Liver (tissue), 9 donors: Measurements from ENCODE around the gene NBEA. TPM values are rescaled to one million over a fixed set of nuclear protein-coding genes. Genes with fewer than 3 reads are reported as not detected.

Experiments
- DNase-seq: peaks from one replicate; pipeline ENCODE4 v3.0.0-alpha.2; 2017; ENCODE audit warnings: low spot score
- H3K27ac ChIP-seq, 2 donors: one replicate each; pipeline ENCODE4 v1.7.0; 2013; ENCODE audit warnings: inconsistent platforms in 2 of 2, low read length in 2 of 2, control low read depth in 1 of 2, low read depth in 1 of 2, mild to moderate bottlenecking in 1 of 2
- H3K27me3 ChIP-seq, 4 donors: one replicate each; pipeline versions ENCODE4 v1.6.1 to v1.7.0; 2013; ENCODE audit warnings: low read length in 3 of 4, inconsistent platforms in 1 of 4, mild to moderate bottlenecking in 1 of 4, moderate library complexity in 1 of 4; ENCODE audit not compliant: control insufficient read depth in 4 of 4, insufficient read depth in 4 of 4
- H3K36me3 ChIP-seq, 4 donors: one replicate each; pipeline versions ENCODE4 v1.6.1 to v1.7.0; 2013; ENCODE audit warnings: low read length in 3 of 4, mild to moderate bottlenecking in 3 of 4, low read depth in 1 of 4, moderate library complexity in 1 of 4; ENCODE audit not compliant: control insufficient read depth in 4 of 4, insufficient read depth in 3 of 4
- H3K4me1 ChIP-seq, 4 donors: one replicate each; pipeline versions ENCODE4 v1.6.1 to v1.7.0; 2013; ENCODE audit warnings: low read length in 3 of 4, mild to moderate bottlenecking in 3 of 4, moderate library complexity in 1 of 4; ENCODE audit not compliant: control insufficient read depth in 4 of 4, insufficient read depth in 4 of 4
- H3K4me3 ChIP-seq, 3 donors: one replicate each; pipeline versions ENCODE4 v1.6.1 to v1.7.0; 2013; ENCODE audit warnings: low read length in 3 of 3, control low read depth in 1 of 3, low read depth in 1 of 3, mild to moderate bottlenecking in 1 of 3
- H3K9ac ChIP-seq, 2 donors: one replicate each; pipeline ENCODE4 v1.7.0; 2013; ENCODE audit warnings: low read length in 2 of 2, mild to moderate bottlenecking in 2 of 2, moderate library complexity in 2 of 2, control low read depth in 1 of 2, low read depth in 1 of 2
- H3K9me3 ChIP-seq, 4 donors: one replicate each; pipeline versions ENCODE4 v1.6.1 to v1.7.0; 2013; ENCODE audit warnings: low read length in 3 of 4; ENCODE audit not compliant: control insufficient read depth in 4 of 4
- EGR1 ChIP-seq, 2 donors: IDR thresholded peaks; 2 replicates each; pipeline ENCODE4 v1.6.1; 2016 to 2018; ENCODE audit warnings: antibody characterized with exemption in 2 of 2, low read depth in 2 of 2
- FOXA1 ChIP-seq: IDR thresholded peaks from 2 replicates; pipeline ENCODE4 v1.6.1; 2016; ENCODE audit warnings: antibody characterized with exemption
- FOXA2 ChIP-seq: IDR thresholded peaks from 2 replicates; pipeline ENCODE4 v1.6.1; 2016; ENCODE audit warnings: antibody characterized with exemption
- GABPA ChIP-seq, 2 donors: IDR thresholded peaks in 1 of 2; conservative IDR thresholded peaks in 1 of 2; 2 replicates each; pipeline ENCODE4 v1.6.1; 2016; ENCODE audit warnings: antibody characterized with exemption in 2 of 2, mild to moderate bottlenecking in 1 of 2, moderate library complexity in 1 of 2
- HNF4A ChIP-seq, 2 donors: conservative IDR thresholded peaks; 2 replicates each; pipeline ENCODE4 v1.6.1; 2016; ENCODE audit warnings: antibody characterized with exemption in 2 of 2, mild to moderate bottlenecking in 2 of 2
- HNF4G ChIP-seq: IDR thresholded peaks from 2 replicates; pipeline ENCODE4 v1.6.1; 2016; ENCODE audit warnings: antibody characterized with exemption
- JUND ChIP-seq, 2 donors: IDR thresholded peaks; 2 replicates each; pipeline ENCODE4 v1.6.1; 2016; ENCODE audit warnings: antibody characterized with exemption in 2 of 2
- NR2F2 ChIP-seq: IDR thresholded peaks from 2 replicates; pipeline ENCODE4 v1.6.1; 2016; ENCODE audit warnings: antibody characterized with exemption
- RAD21 ChIP-seq, 2 donors: IDR thresholded peaks; 2 replicates each; pipeline ENCODE4 v1.6.1; 2016; ENCODE audit warnings: antibody characterized with exemption in 2 of 2, mild to moderate bottlenecking in 2 of 2
- RXRA ChIP-seq, 2 donors: IDR thresholded peaks; 2 replicates each; pipeline ENCODE4 v1.6.1; 2017 to 2018; ENCODE audit warnings: antibody characterized with exemption in 2 of 2, mild to moderate bottlenecking in 1 of 2
- SP1 ChIP-seq: IDR thresholded peaks from 2 replicates; pipeline ENCODE4 v1.6.1; 2018; ENCODE audit warnings: antibody characterized with exemption, mild to moderate bottlenecking
- TAF1 ChIP-seq: conservative IDR thresholded peaks from 2 replicates; pipeline ENCODE4 v1.6.1; 2016; ENCODE audit warnings: antibody characterized with exemption, mild to moderate bottlenecking
- YY1 ChIP-seq: IDR thresholded peaks from 2 replicates; pipeline ENCODE4 v1.6.1; 2016; ENCODE audit warnings: antibody characterized with exemption, mild to moderate bottlenecking
- WGBS: extraction: QIAGEN DNeasy Blood & Tissue Kit; methylation state at CpG from one replicate; pipeline ENCODE4 v1.1.7; 2013; 5-methylcytosine and 5-hydroxymethylcytosine counted together
- polyA plus RNA-seq, 2 donors: library from polyadenylated mRNA; stranded (reverse) in 1 of 2; unstranded in 1 of 2; fragments of 200-250 nt in 1 of 2; fragments of >200 nt in 1 of 2; fragmentation: Nextera tagmentation in 1 of 2; extraction: Ambion mirVana in 1 of 2; gene quantifications; one replicate each; pipeline versions ENCODE4 v1.2.1 to v1.2.3, GENCODE V29; 2013 to 2015
- total RNA-seq, 2 donors: library from RNA; depleted of rRNA; stranded (reverse); fragments of >200 nt; gene quantifications; one replicate each; pipeline ENCODE4 v1.2.3, GENCODE V29; 2014
- TF ChIP-seq, protein P1 (sequence below): fragments of 150-350 bp; IDR thresholded peaks from 2 replicates; pipeline ENCODE4 v1.5.1; 2017; ENCODE audit warnings: improper control_type of control experiment, low read depth, low read length; ENCODE audit not compliant: missing input control
- TF ChIP-seq, protein P2 (sequence below): IDR thresholded peaks from 2 replicates; pipeline ENCODE4 v1.6.1; 2016; ENCODE audit warnings: antibody characterized with exemption
- TF ChIP-seq, protein P3 (sequence below): IDR thresholded peaks from 2 replicates; pipeline ENCODE4 v1.6.1; 2016; ENCODE audit warnings: antibody characterized with exemption, mild to moderate bottlenecking
- TF ChIP-seq, protein P4 (sequence below): IDR thresholded peaks from 2 replicates; pipeline ENCODE4 v1.6.1; 2016; ENCODE audit warnings: antibody characterized with exemption
- TF ChIP-seq, protein P5 (sequence below): IDR thresholded peaks from 2 replicates; pipeline ENCODE4 v1.6.1; 2016; ENCODE audit warnings: antibody characterized with exemption
- donor health status: healthy.
- donor health status: healthy.
- donor health status: healthy.
- donor health status: healthy.
- donor health status: healthy.

Gene NBEA
- total and polyA plus RNA-seq, 4 donors = 0.24 to 3.5 (median 1.4) TPM

DNA sequence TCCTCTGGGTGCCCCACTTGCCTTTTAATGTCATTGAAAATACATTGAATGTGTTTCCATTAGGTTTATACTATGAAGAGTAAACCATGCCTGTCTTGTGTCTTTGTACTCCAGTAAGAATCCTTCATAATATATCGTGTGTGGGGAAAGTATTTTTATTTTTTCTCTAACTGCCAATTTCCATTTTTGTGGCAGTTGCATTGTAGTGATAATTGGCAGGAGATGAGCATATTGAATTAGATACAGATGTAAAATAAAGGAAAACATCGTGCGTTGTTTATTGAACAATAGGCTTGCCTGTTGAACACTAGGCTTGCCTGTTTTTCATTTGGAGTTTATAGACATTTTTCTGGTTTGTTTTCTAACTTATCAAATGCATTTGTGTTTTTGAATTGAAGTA lies 218.8 kb downstream of the NBEA start:
- H3K27me3 ChIP-seq = no peaks in the 10 kb centered on the region
- no peak for DNase-seq
- 88% methylated on average over 3 of the region's 3 CpGs for WGBS
- no peak overlapping the region for H3K9ac ChIP-seq
- H3K4me1 ChIP-seq = peaks cover 0 to 4% (median 3%) of the 10 kb centered on the region in 4 donors
- no peaks in the 10 kb centered on the region for H3K36me3 ChIP-seq
- H3K9me3 ChIP-seq = no peaks in the 10 kb centered on the region
- H3K4me3 ChIP-seq = no peak overlapping the region
- no peak overlapping the region for H3K27ac ChIP-seq
- TF ChIP-seq FOXA2 (no peak), HNF4A (conservative IDR thresholded peaks at IDR 0.05) (no peak), FOXA1 (no peak), RAD21 (IDR thresholded peaks at IDR 0.05) (no peak), HNF4G (no peak), TAF1 (no peak), SP1 (no peak), NR2F2 (no peak), JUND (IDR thresholded peaks at IDR 0.05) (no peak), YY1 (no peak)
- TF ChIP-seq, protein P1, sequence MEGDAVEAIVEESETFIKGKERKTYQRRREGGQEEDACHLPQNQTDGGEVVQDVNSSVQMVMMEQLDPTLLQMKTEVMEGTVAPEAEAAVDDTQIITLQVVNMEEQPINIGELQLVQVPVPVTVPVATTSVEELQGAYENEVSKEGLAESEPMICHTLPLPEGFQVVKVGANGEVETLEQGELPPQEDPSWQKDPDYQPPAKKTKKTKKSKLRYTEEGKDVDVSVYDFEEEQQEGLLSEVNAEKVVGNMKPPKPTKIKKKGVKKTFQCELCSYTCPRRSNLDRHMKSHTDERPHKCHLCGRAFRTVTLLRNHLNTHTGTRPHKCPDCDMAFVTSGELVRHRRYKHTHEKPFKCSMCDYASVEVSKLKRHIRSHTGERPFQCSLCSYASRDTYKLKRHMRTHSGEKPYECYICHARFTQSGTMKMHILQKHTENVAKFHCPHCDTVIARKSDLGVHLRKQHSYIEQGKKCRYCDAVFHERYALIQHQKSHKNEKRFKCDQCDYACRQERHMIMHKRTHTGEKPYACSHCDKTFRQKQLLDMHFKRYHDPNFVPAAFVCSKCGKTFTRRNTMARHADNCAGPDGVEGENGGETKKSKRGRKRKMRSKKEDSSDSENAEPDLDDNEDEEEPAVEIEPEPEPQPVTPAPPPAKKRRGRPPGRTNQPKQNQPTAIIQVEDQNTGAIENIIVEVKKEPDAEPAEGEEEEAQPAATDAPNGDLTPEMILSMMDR = no peak
- TF ChIP-seq, protein P2, sequence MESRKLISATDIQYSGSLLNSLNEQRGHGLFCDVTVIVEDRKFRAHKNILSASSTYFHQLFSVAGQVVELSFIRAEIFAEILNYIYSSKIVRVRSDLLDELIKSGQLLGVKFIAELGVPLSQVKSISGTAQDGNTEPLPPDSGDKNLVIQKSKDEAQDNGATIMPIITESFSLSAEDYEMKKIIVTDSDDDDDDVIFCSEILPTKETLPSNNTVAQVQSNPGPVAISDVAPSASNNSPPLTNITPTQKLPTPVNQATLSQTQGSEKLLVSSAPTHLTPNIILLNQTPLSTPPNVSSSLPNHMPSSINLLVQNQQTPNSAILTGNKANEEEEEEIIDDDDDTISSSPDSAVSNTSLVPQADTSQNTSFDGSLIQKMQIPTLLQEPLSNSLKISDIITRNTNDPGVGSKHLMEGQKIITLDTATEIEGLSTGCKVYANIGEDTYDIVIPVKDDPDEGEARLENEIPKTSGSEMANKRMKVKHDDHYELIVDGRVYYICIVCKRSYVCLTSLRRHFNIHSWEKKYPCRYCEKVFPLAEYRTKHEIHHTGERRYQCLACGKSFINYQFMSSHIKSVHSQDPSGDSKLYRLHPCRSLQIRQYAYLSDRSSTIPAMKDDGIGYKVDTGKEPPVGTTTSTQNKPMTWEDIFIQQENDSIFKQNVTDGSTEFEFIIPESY = no peak
- TF ChIP-seq, protein P3, sequence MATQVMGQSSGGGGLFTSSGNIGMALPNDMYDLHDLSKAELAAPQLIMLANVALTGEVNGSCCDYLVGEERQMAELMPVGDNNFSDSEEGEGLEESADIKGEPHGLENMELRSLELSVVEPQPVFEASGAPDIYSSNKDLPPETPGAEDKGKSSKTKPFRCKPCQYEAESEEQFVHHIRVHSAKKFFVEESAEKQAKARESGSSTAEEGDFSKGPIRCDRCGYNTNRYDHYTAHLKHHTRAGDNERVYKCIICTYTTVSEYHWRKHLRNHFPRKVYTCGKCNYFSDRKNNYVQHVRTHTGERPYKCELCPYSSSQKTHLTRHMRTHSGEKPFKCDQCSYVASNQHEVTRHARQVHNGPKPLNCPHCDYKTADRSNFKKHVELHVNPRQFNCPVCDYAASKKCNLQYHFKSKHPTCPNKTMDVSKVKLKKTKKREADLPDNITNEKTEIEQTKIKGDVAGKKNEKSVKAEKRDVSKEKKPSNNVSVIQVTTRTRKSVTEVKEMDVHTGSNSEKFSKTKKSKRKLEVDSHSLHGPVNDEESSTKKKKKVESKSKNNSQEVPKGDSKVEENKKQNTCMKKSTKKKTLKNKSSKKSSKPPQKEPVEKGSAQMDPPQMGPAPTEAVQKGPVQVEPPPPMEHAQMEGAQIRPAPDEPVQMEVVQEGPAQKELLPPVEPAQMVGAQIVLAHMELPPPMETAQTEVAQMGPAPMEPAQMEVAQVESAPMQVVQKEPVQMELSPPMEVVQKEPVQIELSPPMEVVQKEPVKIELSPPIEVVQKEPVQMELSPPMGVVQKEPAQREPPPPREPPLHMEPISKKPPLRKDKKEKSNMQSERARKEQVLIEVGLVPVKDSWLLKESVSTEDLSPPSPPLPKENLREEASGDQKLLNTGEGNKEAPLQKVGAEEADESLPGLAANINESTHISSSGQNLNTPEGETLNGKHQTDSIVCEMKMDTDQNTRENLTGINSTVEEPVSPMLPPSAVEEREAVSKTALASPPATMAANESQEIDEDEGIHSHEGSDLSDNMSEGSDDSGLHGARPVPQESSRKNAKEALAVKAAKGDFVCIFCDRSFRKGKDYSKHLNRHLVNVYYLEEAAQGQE = no peak
- TF ChIP-seq, protein P4, sequence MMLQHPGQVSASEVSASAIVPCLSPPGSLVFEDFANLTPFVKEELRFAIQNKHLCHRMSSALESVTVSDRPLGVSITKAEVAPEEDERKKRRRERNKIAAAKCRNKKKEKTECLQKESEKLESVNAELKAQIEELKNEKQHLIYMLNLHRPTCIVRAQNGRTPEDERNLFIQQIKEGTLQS = no peak

DNA sequence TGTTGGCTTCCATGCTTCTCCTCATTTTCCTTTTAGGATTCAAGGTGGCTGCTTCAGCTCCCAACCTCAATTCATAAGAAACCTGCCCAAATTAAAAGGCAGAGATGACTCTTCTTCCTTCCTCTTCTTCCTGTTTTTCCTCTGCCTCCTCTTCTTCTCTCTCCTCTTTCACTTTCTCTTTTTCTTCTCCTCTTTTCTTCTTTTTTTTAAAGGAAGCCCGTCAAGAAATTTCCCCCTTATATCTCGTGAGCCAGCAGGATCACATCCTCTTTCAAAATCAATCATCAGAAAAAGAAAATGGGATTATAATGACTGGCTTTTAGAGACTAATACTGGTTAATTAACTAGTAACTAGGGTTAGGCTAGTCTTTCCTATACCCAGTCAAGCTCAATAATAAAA lies 220.3 kb downstream of the NBEA start:
- DNase-seq = no peak
- Histone ChIP-seq H3K9me3 (no peaks in the 10 kb centered on the region), H3K27me3 (no peaks in the 10 kb centered on the region), H3K9ac (no peak overlapping the region), H3K4me1 (no peaks in the 10 kb centered on the region), H3K4me3 (no peak overlapping the region), H3K36me3 (no peaks in the 10 kb centered on the region), H3K27ac (no peak overlapping the region)
- 59% methylated on average over 2 of the region's 2 CpGs for WGBS
- TF ChIP-seq TAF1 (no peak), YY1 (no peak), RAD21 (IDR thresholded peaks at IDR 0.05) (no peak), FOXA2 (no peak), SP1 (no peak), HNF4G (no peak), RXRA (IDR thresholded peaks at IDR 0.05) (no peak), FOXA1 (no peak), EGR1 (IDR thresholded peaks at IDR 0.05; ENCODE audit: low read depth in 2 of 2) (no peak), JUND (IDR thresholded peaks at IDR 0.05) (no peak), NR2F2 (no peak), HNF4A (conservative IDR thresholded peaks at IDR 0.05) (no peak), GABPA (IDR thresholded peaks at IDR 0.05 in 1 of 2, conservative IDR thresholded peaks at IDR 0.05 in 1 of 2) (no peak)
- TF ChIP-seq, protein P5, sequence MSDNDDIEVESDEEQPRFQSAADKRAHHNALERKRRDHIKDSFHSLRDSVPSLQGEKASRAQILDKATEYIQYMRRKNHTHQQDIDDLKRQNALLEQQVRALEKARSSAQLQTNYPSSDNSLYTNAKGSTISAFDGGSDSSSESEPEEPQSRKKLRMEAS = no peak
- TF ChIP-seq, protein P4 = no peak
- TF ChIP-seq, protein P1 = no peak
